COLO668 (cell line): Measurements from ENCODE around the gene LIN28B.
"Not testable (repeated sequence)": the region's sequence is repeated elsewhere in the genome, so short reads cannot be mapped to it uniquely, and the experiment has no call there.

ENCODE experiments used
- DNase-seq: peaks from one replicate; lab custom pipeline; 2025; ENCODE audit not compliant: unreplicated experiment; lab: John Stamatoyannopoulos, UW

Gene LIN28B

GRCh38 chr6:104955927-104956730 lies 778 bp upstream of the LIN28B start:
- DNase-seq, result no peak

- DNase-seq, result no peak
These were observed 632 bp downstream of the LIN28B start for GRCh38 chr6:104957301-104958177.

GRCh38 chr6:104958178-104959025 lies 1.5 kb downstream of the LIN28B start:
- DNase-seq, result no peak

GRCh38 chr6:104959026-104959858 lies 2.3 kb downstream of the LIN28B start:
- no peak for DNase-seq

GRCh38 chr6:104969108-104969507 lies 12.2 kb downstream of the LIN28B start:
- DNase-seq, result no peak

- DNase-seq, result no peak
These were observed 13.1 kb downstream of the LIN28B start for GRCh38 chr6:104969785-104970581.

- no peak for DNase-seq
These were observed 16.5 kb downstream of the LIN28B start for GRCh38 chr6:104973404-104973803.

- DNase-seq, result no peak
These were observed 26.4 kb downstream of the LIN28B start for GRCh38 chr6:104983296-104983695.

GRCh38 chr6:104983776-104984175 lies 26.9 kb downstream of the LIN28B start:
- no peak for DNase-seq

- no peak for DNase-seq
These were observed 27.9 kb downstream of the LIN28B start for GRCh38 chr6:104984831-104985230.

- not testable (repeated sequence) for DNase-seq
These were observed 29.0 kb downstream of the LIN28B start for GRCh38 chr6:104985875-104986274.

GRCh38 chr6:104986625-104987024 lies 29.7 kb downstream of the LIN28B start:
- no peak for DNase-seq

- DNase-seq, result no peak
These were observed 30.3 kb downstream of the LIN28B start for GRCh38 chr6:104987218-104987617.

GRCh38 chr6:104990085-104990484 lies 33.2 kb downstream of the LIN28B start:
- no peak for DNase-seq

- DNase-seq, result not testable (repeated sequence)
These were observed 34.2 kb downstream of the LIN28B start for GRCh38 chr6:104991062-104991461.

GRCh38 chr6:104993576-104993975 lies 36.7 kb downstream of the LIN28B start:
- DNase-seq, result not testable (repeated sequence)

- DNase-seq, result no peak
These were observed 39.2 kb downstream of the LIN28B start for GRCh38 chr6:104995989-104996617.

- no peak for DNase-seq
These were observed 44.2 kb downstream of the LIN28B start for GRCh38 chr6:105001063-105001462.

GRCh38 chr6:105001906-105002305 lies 45.0 kb downstream of the LIN28B start:
- no peak for DNase-seq
